ENCODE measurements around the gene TMEM97.
A peak's percentile ranks its signal among the peaks of the same experiment; 100 is the strongest.
"Not testable (repeated sequence)": the region's sequence is repeated elsewhere in the genome, so short reads cannot be mapped to it uniquely, and the experiment has no call there.

The TMEM97 gene

DNA sequence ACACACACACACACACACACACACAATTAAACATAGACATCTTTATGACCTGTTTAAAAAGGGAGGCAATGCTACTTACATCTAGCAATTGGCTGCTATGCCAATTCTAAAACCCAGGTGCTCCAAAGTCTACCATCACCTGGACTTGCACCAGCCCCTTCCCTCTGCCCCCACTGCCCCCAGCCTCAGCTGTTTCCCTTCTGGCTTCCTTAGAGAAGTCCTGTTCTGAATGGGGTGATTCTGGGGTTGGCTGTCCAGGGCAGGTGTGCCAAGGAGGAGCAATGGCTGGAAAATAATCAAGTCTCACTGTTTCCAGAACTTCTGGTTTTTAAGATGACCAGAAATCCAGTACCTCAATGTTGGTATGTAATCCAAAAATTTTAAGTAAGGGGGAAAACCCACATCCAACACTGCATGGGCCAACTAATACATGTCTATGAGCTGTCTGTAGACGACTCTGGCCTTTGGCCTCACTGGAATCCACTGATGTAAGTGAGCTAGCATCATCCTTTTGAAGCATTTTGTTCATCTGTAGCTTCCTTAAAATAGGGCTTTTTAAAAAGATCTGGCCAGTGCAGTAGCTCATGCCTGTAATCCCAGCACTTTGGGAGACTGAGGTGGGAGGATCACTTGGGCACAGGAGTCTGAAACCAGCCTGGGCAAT is 14.2 kb downstream of the TMEM97 start:
- H3K4me3 ChIP-seq (ENCODE audit: low read depth, low read length) = no peak overlapping the region
- TF ChIP-seq, protein P1, sequence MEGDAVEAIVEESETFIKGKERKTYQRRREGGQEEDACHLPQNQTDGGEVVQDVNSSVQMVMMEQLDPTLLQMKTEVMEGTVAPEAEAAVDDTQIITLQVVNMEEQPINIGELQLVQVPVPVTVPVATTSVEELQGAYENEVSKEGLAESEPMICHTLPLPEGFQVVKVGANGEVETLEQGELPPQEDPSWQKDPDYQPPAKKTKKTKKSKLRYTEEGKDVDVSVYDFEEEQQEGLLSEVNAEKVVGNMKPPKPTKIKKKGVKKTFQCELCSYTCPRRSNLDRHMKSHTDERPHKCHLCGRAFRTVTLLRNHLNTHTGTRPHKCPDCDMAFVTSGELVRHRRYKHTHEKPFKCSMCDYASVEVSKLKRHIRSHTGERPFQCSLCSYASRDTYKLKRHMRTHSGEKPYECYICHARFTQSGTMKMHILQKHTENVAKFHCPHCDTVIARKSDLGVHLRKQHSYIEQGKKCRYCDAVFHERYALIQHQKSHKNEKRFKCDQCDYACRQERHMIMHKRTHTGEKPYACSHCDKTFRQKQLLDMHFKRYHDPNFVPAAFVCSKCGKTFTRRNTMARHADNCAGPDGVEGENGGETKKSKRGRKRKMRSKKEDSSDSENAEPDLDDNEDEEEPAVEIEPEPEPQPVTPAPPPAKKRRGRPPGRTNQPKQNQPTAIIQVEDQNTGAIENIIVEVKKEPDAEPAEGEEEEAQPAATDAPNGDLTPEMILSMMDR (IDR thresholded peaks at IDR 0.05; ENCODE audit: borderline replicate concordance, insufficient read depth, low read depth, low read length) = no peak

DNA sequence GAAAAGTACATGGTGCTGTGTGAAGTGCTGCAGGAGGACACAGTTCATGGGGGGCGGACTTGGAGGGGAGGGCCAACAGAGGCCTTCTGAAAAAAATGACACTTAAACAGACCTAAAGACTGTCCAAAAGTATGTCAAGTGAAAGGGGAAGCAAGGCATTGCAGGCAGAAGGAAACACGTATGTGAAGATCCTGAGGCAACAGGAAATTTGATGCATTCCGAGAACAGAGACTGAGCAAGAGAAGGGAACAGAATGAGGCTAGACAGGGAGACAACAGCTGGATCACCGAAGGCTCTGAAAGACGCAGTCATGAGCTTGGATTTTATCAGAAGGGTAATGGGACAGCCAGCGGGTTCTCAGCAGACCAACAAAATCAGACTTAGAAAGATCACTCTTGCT is 15.2 kb downstream of the TMEM97 start:
- TF ChIP-seq, protein P1 (IDR thresholded peaks at IDR 0.05; ENCODE audit: borderline replicate concordance, insufficient read depth, low read depth, low read length) = no peak
- H3K4me3 ChIP-seq (ENCODE audit: low read depth, low read length) = no peak overlapping the region

DNA sequence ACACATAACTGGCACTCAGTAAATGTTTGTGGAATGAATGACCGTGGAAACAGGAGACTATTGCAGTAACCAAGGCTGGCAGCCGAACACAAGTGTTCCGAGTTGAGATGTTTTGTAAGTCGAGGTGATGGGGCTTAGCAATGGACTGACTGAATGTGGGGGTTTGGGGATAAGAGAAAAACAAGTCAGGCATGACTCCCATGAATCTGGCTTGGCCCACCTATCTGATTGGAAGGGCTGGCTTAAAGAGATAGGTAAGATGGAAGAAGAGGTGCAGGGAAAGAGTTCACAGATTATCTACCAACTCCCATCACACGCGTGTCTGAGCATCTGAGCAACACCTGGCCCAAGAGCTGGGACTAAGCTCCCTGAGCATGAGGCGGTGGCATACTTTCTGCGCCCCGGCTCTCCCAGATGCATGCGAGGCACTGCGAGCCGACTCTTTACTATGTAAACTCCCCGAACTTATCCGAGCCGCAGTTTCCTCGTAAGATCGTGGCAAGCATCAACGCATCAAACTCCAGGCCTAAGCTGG is 15.7 kb downstream of the TMEM97 start:
- TF ChIP-seq, protein P1 (IDR thresholded peaks at IDR 0.05; ENCODE audit: borderline replicate concordance, insufficient read depth, low read depth, low read length) = no peak
- peak overlapping the region; percentile 77 for H3K4me3 ChIP-seq (ENCODE audit: low read depth, low read length)

DNA sequence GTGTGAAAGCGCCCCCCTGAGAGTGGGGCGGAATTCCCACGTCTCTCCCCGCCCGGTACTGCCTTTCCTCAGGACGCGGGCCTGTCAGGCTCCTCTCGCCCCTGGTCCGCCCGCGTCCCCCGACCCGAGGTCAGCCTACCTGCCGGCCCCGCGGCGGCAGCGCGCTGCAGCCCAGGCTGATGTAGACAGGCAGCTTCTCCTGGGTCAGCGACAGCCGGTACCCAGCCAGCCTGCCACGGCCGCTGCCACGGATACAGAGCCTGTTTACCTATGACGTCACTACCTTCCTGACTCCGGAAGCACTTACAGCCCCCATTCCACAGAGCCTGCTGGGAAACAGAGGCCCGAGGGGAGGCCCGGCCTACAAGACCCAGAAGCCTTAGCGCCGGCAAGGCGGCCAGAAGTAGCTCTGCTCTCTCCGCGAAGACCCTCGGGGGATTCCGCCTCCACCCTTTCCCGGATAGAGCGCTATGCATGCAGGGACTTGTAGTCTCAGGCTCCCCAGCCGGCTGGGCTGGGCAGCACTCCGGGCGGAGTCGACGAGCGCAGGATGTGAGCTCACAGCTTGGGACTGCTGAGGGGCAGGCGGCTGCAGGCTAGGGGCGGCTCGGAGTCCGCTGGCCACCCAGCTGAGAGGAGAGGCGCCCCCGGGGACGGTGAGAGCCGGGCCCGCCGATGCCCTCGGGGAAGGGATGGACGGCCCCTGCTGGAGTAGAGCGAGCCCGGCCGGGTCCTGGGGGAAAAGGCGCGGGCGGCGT is 16.4 kb downstream of the TMEM97 start, which contains the start of the genes IFT20 and TNFAIP1:
Gene IFT20, minus strand, starts transcription at position 272 of the 758 bp plus-strand sequence. CDS start 3,487 bp downstream, outside the sequence.
Gene TNFAIP1, plus strand, starts transcription at position 561 of the 758 bp plus-strand sequence. CDS start 3,761 bp downstream, outside the sequence.
- TF ChIP-seq, protein P1 (IDR thresholded peaks at IDR 0.05; ENCODE audit: borderline replicate concordance, insufficient read depth, low read depth, low read length) = no peak
- H3K4me3 ChIP-seq (ENCODE audit: low read depth, low read length) = peak within 1 kb of the TSS; percentile 82

DNA sequence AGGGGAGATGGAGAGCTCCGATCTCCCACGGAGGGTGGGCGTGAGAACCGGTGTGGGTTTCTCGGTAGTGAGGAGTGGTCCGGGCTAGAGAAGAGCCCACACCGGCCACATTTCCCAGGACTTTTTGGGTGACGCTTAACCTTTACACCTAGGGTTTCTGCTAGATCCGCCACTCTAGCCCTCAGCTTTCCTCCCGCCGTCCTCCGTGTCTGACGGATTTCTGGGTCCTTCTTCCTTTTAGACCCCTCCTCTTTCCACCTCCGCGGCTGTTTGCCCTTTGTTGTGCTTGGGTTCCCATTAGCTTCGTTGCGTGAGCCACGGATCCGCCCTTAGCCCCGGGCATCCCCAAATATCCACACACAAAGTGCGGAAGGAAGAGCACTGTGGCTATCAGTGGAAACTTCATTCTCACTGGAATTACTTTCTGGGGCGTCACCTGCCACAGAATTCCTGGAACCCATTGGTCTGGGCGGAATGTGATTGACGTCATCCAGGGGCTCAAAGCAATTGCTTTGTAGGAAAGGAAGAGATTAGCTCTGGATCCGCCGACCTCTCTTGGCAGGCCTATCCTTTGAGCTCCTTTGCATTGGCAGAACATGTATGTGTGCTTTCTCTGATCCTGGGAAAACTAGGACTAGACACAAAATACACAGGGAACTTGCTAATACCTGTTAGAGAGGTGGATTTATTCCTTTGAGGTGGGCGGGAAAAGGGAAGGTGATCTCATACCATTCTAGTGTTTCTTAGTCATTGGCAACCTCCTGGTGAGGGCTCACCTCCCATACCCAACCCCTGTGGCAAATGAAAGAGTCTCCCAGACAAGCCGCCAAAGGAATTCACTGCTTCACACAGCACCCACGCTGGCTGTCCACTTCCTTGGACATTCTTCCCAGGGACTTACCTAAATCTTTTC is 17.2 kb downstream of the TMEM97 start:
- TF ChIP-seq, protein P1 (IDR thresholded peaks at IDR 0.05; ENCODE audit: borderline replicate concordance, insufficient read depth, low read depth, low read length) = no peak
- peak overlapping the region; percentile 82 for H3K4me3 ChIP-seq (ENCODE audit: low read depth, low read length)

DNA sequence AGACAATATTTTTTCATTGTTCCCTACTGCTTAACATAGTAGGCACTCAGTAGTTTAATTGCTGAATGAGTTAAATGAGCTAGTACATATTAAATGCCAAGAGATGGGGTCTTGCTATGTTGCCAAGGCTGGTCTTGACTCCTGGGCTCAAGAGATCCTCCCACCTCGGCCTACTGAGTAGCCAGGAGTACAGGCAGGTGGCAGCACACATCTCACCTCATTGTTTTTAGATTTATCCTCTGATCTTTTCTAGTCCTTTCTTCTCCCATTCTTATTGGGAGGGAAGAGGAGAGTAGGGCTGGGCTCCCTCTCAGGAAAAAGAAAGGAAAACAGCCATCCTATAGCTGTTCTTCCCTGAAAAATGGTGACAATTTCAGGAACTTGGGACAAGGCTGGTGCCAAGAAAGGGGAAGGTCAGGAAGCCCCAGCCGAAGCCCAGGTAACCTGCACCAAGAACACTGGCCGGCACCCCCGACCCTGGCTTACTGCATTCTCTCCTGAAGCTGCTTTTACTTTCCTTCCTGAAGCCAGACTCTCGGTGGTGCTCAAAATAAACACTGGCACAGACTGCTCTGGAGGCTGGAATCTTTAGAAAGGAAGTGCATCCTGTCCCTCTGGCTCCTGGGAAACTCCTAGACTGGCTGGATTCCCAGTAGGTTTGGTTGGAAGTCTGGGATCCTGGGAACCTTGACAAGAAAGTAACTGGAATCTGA is 19.2 kb downstream of the TMEM97 start:
- H3K4me3 ChIP-seq (ENCODE audit: low read depth, low read length) = no peak overlapping the region
- TF ChIP-seq, protein P1 (IDR thresholded peaks at IDR 0.05; ENCODE audit: borderline replicate concordance, insufficient read depth, low read depth, low read length) = no peak

DNA sequence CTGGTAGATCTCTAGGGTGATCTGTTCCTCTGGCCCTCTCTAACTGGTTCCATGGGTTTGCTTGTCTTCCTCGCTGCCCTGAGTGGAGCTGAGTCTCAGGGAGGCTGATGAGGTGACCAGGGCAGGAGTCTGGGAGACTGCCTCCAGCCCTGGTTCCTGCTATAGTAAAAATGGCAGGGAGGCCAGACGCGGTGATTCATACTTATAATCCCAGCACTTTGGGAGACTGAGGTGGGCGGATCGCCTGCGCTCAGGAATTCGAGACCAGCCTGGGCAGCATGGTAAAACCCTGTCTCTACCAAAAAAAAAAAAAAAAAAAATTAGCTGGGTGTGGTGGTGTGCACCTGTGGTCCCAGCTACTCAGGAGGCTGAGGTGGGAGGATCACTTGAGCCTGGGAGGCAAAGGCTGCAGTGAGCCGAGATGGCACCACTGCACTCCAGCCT is 19.8 kb downstream of the TMEM97 start:
- H3K4me3 ChIP-seq (ENCODE audit: low read depth, low read length) = not testable (repeated sequence)

Data from GM12875 (cell line).